Sciatic nerve (tissue), 2 donors: ENCODE measurements around the gene OR2H2. TPM values are rescaled to one million over a fixed set of nuclear protein-coding genes. Genes with fewer than 3 reads are reported as not detected.

Experiments
- ATAC-seq: fragments of 200-7000 bp; cut with Tn5 transposase; one replicate; pipeline ENCODE4 v1.9.1; 2020; ENCODE audit warnings: mild to moderate bottlenecking, moderate library complexity
- DNase-seq: peaks from one replicate; pipeline ENCODE4 v3.0.0-alpha.2; 2020; ENCODE audit warnings: low spot score
- intact Hi-C: fragments of 100-400 bp; cut with DNase I; formaldehyde crosslinking; loops from one replicate; pipeline ENCODE4 v1.14.2; 2022
- total RNA-seq: library from RNA; stranded (reverse); fragmentation: NEBNext Ultra II Directional; extraction: Animal tissue kit (Norgen Biotek cat#: 25700); gene quantifications from one replicate; pipeline ENCODE4 v1.2.1, GENCODE V29; 2021
- donor health status: DM: no; HTN: no; CAD: no.
- donor health status: DM: no; HTN: no; CAD: no.

Gene OR2H2
- total RNA-seq, 1 donor from 2014 or later, result not detected

DNA sequence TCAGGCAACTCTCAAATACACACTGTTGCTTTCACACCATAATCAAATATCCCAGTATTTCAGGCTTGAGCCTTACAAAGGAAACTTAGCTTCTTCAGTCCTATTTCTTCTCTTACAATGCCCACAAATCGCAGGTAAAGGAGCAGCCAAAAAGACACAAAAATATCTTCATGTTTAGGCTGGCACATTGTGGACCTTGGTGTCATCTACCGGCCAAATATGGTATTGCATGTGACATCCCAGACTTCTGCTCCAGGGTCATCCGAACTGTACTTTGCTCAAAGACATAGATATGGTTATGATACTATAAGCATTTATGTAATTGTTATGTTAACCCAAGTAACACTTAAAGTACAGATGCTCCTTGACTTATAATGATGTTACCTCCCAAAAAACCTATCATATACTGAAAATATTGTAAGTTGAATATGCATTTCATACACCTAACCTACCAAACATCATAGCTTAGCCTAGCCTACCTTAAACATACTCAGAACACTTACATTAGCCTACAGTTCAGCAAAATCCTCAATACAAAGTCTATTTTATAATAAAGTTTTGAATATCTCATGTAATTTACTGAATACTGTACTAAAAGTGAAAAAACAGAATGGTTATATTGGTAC is 4.6 kb downstream of the OR2H2 start:
- intact Hi-C loops, result loop anchor here (5.0 kb wide), 1 partner anchor 582 kb away; the partner anchor contains the start of gene ZNF311
- DNase-seq, result no peak
- peak; percentile 61 for ATAC-seq

DNA sequence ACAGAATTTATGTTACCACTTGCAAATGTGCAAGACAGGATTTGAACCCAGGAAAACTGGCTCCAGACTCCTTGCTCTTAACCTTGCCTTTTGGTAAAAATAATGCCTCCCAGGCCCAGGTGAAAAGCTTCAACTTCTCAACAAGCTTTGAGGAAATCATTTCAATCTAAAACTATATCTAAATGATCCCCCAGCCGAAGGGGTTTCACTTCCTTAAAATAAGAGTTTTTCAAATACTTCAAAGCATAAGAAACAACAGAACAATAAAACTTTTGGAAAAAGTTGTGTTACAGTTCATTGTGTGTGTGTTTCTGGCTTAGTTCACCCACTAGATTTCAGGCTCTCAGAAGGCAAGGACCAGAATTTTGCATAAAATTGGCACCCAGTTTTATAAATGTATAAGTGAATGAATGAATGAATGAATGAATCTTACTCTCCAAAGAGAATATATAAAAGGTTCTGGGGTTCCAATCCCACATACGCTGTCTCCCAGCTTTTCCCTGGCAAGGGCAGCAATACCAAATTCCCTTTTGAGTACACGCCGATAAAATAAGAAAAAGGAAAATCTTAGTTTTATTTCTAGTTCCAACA is 5.4 kb downstream of the OR2H2 start:
- no peak for ATAC-seq
- intact Hi-C loops, result loop anchor here (5.0 kb wide), 1 partner anchor 583 kb away; the partner anchor contains the start of gene ZNF311

DNA sequence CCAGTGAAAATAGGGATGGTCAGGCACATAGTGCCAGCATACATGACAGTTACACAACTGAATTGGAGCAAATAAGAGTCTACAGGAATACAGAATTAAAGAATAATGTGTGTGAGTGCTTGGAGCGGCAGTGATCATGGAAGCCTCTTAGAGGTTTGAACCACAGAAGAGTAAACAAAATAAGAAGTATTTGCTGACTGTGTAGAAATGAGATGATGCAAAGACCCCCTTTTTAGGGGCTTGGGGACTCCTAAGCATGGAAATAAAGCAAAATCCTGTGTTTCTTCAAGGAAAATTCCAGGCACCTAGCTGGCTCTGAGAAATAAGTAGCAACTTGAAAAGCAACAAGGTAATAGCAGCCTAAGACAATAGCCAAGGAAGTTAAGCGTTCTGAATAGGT is 6.8 kb downstream of the OR2H2 start:
- no peak for DNase-seq
- no peak for ATAC-seq
- intact Hi-C loops, result loop anchor here (5.0 kb wide), 1 partner anchor 584 kb away; the partner anchor contains the start of gene ZNF311

More for the DNA sequence above, 5.4 kb downstream of the OR2H2 start:
- DNase-seq, result no peak

DNA sequence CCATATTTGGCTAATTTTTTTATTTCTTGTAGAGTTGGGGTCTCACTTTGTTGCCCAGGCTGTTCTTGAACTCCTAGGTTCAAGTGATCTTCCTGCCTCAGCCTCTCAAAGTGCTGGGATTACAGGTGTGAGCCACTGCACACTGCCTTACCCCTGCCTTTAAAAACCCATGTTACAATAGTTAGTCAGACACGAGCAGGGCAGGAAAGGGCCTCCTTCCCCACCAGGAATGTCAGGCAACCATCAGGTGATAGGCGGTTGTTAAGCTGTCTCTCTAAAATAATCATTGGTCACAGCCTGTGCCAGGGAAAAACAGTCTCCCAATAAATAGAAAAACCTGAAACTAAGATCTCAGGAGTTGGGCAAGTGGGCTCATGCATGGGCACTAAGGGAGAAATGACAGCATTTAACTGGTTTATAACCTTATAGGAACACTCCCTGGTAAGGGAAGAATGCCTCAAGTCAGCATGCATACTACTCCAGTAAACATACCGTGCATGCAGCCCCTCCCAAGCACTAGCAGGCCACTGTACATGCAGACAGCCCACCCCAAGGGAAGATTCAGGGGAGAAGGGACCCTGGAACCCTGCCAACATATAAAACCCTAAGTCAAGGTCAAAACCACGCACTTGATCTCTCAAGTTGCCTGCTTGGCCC is 8.4 kb downstream of the OR2H2 start:
- DNase-seq (no peak), ATAC-seq (no peak)
- intact Hi-C loops, result loop anchor here (5.0 kb wide), 1 partner anchor 586 kb away; the partner anchor contains the start of gene ZNF311

GRCh38 chr6:29596381-29596900 is 11.5 kb downstream of the OR2H2 start:
- DNase-seq (no peak), ATAC-seq (no peak)
- intact Hi-C loops, result no loop called here

DNA sequence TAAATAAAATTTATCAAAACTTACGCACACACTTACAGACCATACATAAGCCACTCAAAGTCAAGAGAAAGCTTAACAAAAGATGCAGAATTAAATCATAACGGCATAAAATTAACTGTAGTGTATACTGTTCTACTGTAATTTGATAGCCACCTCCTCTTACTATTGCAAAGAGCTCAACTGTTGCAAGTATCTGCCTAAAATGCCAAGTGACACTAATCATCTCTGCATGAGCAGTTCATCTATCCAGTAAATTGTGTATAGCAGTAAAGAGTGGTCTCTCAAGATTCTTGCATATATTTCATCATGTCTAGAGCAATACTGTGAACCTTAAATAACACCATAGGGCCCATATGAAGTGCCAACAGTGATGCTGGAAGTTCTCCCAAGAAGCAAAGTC is 12.3 kb downstream of the OR2H2 start:
- DNase-seq (no peak), ATAC-seq (no peak)
- intact Hi-C loops, result no loop called here

GRCh38 chr6:29598172-29598747 is 13.3 kb downstream of the OR2H2 start:
- DNase-seq (no peak), ATAC-seq (no peak)
- intact Hi-C loops, result no loop called here

DNA sequence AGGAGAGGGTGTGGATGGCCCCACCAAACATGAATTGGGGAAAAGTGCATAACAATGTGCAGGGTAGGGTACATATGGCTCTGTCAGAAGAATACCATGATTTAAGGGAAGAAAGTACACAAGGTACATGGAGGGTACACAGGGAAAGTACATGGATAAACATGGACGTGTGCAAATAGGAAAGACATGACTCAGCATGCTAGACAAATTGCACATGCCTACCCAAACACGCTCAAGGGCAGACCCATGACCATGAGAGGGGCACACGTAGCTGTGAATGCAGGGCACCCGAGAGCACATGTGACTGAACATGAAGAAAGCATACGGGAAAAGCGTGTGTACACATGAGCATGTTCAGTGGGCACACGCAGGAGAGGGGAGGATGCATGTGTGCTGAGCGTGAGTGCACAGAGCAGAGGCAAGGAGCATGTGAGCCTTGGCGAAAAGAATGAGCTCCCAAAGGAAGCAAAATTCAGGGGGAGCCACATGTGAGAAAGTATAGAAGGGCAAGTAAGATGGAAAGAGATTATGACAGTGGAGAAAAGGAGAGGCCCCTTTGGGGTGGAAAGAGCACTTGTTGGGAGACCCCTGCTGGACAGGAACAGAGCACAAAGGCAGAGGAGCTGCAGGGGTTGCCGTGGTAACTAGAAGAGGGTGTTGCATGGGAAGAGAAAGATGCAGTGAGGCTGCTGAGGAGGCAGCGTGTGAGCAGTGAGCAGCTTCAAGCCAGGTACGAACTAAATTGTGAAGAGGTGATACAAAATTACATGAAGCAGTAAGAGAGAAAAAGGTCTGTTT is 17.8 kb downstream of the OR2H2 start:
- DNase-seq (no peak), ATAC-seq (no peak)
- intact Hi-C loops, result no loop called here

DNA sequence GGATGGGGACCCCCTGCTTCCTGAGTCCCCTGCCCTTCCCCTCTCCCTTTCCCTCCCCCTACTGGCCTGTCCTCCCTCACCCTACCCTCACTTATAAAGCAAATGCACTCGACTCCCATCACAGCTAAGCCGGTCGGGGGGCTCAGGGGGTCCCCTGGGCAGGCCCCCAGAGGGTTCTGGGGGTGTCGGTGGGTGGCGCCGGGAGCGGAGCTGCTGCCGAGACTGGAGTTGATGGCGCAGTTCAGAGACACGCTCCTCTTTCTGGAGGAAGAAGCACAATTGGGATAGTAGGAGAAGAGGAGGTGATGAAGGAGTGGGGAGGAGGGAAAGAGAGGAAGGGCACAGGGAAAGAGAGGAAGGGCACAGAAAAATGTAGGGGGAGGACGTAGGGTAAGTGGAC is 18.5 kb downstream of the OR2H2 start:
- ATAC-seq (no peak), DNase-seq (no peak)
- intact Hi-C loops, result no loop called here

DNA sequence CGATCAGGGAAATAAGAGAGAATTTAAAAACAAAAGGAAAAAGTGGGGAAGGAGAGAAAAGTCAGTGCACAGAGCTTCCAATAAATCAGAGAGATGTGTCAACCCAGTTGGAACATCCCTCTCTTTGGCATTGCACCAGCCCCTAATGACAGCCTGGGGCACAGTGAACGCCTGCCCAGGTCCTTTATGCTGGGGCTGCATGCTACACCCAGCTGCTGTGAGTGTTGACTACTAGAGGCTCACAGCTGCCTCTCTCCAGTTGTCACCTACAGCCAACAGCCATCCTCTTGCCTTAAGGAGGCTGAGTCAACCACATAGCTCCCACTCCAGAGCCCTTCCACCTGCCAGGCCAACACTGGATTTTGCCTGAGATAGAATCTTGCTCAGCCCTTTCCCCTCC is 19.0 kb downstream of the OR2H2 start:
- ATAC-seq, result no peak
- intact Hi-C loops, result no loop called here

DNA sequence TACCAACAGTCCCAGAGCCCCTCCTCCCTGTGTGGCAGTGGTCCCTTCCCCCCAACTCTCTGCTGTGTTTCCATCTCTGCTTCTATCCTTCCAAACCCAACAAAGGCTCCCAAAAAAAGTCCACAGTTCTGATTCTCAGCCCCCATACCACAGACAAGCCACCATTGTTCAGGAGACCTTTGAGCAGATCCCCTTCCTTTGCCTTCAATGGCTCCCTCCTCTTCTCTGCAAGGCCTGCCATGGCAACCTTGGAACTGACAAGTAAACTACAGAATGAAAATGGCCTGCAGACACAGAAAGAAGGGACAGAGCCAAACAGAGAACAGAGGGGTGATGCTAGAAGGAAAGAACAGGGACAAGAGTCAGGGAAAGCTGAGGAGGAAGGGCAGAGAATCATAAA is 23.2 kb downstream of the OR2H2 start:
- intact Hi-C loops, result no loop called here
- ATAC-seq, result no peak
- DNase-seq, result no peak

More for the DNA sequence above, 19.0 kb downstream of the OR2H2 start:
- no peak for DNase-seq

DNA sequence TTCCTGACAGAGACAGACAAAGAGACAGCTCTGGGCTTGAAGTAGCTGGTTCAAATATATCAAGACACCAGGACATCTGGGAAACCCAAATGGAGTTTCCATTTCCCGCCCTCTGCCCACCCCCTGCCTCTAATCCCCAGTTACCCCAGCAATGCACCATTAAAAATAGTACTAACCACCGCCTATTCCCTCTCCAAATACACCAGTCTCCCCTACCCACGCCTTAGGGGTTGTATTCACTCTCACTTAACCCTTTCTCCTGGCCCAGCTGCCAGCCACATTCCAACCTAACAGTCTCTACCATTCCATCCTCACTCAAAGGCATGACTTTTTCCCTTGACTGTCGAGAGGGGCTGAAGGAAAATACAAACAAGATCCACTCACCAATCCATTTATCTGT is 25.6 kb downstream of the OR2H2 start:
- intact Hi-C loops, result no loop called here
- ATAC-seq (no peak), DNase-seq (no peak)

DNA sequence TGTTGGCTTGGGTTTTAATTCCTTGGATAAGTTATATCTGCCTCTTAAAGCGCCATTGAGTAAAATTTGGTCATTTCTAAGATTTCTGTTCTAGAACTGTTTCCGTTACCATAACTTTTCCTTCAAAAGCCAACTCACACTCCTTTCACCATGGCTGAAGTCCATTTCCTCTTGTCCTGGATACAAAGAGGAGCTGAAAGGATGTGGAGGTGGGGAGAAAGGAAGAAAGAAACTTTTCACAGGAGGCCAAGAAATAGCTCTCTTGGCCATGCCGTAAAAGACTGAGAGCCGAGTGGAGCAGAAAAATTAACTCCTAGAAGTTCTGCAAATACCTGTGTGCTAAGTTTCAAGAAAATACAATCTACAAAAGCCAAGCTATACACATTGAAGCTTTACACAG is 26.5 kb downstream of the OR2H2 start:
- ATAC-seq (no peak), DNase-seq (no peak)
- intact Hi-C loops, result no loop called here

- intact Hi-C loops, result no loop called here
- no peak for ATAC-seq
- no peak for DNase-seq
Observed at GRCh38 chr6:29617782-29618554, 33.0 kb downstream of the OR2H2 start.

- ATAC-seq (no peak), DNase-seq (no peak)
- intact Hi-C loops, result no loop called here
Observed at GRCh38 chr6:29619578-29620160, 34.7 kb downstream of the OR2H2 start.

DNA sequence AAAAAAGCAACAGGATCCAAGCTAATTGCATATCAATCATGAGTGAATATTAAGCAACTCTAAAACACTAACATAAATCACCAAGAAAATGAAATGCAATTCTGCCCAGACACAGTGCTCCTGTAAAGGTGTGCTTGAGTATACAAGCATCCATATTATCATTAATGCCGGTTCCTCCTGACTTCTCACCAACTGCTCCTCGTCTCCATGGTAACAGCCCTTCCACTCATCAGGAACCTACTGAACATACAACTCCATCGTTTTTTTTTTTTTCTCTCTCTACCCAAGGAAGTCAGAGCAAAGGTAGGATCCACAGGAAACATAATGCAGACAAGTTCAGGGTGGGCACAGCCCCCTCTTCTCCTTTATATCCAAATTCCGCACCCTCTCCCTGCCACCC is 35.7 kb downstream of the OR2H2 start:
- ATAC-seq (no peak), DNase-seq (no peak)
- intact Hi-C loops, result no loop called here

- DNase-seq, result no peak
- intact Hi-C loops, result no loop called here
- no peak for ATAC-seq
Observed at GRCh38 chr6:29624520-29624961, 39.6 kb downstream of the OR2H2 start.
